22Rv1 (cell line): ENCODE data around the gene CPLANE2.

Source experiments
- ZFX ChIP-seq: fragments of 450-650 bp; IDR thresholded peaks from 2 replicates; pipeline ENCODE4 v1.6.1; 2017; ENCODE audit warnings: antibody characterized with exemption, borderline replicate concordance
- TF ChIP-seq, protein P1 (sequence below): fragments of 450-650 bp; IDR thresholded peaks from 2 replicates; pipeline ENCODE4 v1.5.1; 2017; ENCODE audit warnings: mild to moderate bottlenecking

DNA sequence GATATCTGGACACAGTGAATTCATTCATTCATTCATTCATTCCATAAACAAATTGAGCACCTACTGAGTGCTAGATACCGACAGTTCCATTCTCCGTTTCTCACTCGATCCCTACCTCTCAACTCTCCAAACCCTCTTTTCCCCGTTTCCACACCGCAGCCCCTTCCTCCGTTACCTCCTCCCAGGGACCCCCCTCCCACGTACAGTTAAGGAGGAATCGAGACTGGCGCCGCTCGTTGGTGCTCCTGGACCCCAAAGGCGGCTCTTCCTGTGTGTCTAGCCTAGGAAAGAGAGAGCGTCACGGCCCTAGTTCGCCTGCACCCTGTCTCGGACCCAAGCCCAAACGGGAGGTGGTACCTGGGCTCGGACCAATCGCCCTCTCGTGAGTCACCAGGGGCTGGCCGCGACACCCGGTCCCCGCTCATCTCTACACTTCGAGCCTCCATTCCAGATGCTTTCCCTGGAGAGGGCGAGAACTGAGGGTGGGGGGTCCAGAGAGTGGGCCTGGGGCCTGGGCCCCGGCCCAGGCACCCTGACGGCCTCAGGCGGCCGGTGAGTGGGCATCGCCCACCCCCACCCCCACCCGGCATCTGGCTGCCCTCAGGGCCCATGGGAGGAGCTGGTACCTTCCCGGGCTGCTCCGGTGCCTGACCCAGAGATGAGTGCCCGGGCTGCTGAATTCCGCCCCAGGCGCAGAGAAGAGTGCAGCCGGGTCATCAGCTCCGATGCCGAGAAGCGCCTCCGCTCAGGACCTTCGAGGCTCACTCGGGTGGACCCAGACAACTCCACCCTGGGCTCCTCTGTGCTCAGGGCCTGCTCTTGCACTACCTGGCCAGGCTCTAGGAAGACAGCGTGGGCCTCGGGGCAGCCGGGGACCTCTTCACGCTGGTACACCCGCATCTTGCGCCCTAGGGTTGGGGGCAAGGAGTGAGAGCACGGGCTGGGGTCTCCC, 29.4 kb downstream of the CPLANE2 start:
- TF ChIP-seq, protein P1, sequence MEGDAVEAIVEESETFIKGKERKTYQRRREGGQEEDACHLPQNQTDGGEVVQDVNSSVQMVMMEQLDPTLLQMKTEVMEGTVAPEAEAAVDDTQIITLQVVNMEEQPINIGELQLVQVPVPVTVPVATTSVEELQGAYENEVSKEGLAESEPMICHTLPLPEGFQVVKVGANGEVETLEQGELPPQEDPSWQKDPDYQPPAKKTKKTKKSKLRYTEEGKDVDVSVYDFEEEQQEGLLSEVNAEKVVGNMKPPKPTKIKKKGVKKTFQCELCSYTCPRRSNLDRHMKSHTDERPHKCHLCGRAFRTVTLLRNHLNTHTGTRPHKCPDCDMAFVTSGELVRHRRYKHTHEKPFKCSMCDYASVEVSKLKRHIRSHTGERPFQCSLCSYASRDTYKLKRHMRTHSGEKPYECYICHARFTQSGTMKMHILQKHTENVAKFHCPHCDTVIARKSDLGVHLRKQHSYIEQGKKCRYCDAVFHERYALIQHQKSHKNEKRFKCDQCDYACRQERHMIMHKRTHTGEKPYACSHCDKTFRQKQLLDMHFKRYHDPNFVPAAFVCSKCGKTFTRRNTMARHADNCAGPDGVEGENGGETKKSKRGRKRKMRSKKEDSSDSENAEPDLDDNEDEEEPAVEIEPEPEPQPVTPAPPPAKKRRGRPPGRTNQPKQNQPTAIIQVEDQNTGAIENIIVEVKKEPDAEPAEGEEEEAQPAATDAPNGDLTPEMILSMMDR: no peak
- no peak for TF ChIP-seq ZFX
